ENCODE data around the gene RFXANK. TPM values are rescaled to one million over a fixed set of nuclear protein-coding genes. Genes with fewer than 3 reads are reported as not detected.

Gene RFXANK
- total RNA-seq, 1 experiment from 2014 or later: 66.9 TPM

GRCh38 chr19:19227217-19227616 lies 35.2 kb downstream of the RFXANK start:
- DNase-seq (ENCODE audit: low read depth): no peak

DNA sequence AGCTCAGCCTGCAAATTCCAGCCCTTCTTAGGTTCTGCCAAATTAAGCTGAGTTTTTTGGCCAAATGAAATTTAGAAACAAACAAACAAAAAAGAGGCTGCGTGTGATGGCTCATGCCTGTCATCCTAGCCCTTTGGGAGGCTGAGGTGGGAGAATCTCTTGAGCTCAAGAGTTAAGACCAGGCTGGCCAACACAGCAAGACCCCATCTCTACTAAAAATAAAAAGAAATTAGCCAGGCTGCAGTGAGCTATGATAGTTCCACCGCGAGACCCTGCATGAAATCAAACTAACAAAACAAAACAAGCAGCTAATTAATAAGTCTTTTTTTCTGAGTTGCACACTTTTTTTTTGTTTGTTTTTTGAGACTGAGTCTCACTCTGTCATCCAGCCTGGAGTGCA lies 37.6 kb downstream of the RFXANK start:
- no peak for DNase-seq (ENCODE audit: low read depth)

DNA sequence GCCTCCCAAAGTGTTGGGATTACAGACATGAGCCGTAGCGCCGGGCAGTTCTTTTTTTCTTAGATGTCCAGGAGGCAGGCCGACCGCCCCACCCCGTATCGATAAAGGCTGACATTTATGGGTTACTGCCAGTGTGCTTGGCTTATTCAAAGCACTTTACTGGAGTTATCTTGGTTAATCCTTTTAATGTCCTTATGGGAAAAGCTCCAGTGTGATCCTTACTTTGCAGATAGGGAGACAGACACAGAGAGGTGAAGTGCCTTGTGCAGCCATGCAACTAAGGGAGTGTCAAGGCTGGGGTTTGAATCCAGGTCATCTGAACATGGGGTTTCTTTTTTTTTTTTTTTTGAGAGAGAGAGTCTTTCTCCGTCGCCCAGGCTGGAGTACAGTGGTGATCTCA lies 38.9 kb downstream of the RFXANK start:
- DNase-seq (ENCODE audit: low read depth): no peak

GRCh38 chr19:19232261-19232721 lies 40.2 kb downstream of the RFXANK start:
- DNase-seq (ENCODE audit: low read depth): peak; percentile 32

DNA sequence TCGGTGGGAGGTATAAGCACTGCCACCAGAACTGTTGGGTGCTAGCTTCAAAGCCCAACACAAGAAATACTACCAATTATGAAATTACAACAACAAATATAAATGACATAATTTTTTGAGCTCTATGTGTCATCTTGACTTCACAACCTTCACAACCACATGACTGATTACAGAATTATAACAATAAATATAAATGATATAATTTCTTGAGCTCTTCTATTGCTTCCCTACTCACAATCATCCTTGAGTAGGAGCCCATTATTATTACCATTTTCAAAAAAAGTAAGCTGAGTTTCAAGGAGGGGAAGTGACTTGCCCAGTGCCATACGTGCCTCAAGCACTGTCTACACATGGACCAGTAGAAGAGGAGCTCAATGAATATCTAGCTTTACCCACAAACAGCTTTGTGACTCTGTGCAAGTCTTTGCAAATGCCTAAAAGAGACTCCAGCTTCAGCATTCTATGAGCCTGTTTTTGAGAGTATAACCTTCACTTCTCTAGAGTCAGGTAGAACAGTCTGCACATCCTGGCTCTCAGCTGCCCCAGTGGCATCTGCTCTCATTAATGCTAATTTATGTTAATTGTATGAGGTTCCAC lies 42.3 kb downstream of the RFXANK start:
- DNase-seq (ENCODE audit: low read depth): no peak

GRCh38 chr19:19236173-19236572 lies 44.1 kb downstream of the RFXANK start:
- DNase-seq (ENCODE audit: low read depth): no peak

- no peak for DNase-seq (ENCODE audit: low read depth)
Observed at GRCh38 chr19:19238126-19238894, 46.3 kb downstream of the RFXANK start.

DNA sequence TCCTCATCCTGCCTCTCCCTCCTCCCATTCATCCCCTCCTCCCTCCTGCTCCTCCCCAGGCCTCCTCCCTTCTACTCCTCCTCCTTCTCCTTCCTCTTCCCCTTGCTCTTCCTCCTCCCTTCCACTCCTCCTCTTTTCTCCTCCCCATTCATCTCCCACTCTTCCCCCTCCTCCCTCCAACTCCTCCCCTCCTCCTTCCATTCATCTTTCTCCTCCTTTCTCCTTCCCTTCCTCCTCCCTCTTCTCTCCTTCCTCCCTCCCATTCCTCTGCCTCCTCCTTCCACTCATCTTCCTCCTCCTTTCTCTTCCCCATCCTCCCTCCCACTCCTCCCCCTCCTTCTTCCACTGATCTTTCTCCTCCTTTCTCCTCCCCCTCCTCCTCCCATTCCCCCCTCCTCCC lies 47.6 kb downstream of the RFXANK start:
- DNase-seq (ENCODE audit: low read depth): no peak

DNA sequence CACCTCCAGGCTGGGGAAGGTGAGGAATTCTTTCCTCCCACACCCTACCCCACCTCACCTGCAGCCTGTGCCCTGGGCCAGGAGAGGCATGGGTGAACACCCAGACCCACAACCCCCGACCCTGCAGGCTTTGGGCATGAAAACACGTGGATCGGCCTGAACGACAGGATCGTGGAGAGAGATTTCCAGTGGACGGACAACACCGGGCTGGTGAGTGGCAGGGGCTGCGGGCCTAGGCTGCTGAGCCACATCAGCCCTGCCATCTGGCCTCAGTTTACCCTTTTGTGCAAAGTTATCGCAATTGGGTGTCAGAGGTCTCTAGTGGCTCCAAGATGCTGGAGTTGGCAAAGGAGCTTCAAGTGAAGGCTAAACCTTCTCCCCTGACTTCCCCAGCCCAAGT lies 48.4 kb downstream of the RFXANK start:
- DNase-seq (ENCODE audit: low read depth): no peak

- no peak for DNase-seq (ENCODE audit: low read depth)
Observed at GRCh38 chr19:19250196-19250801, 58.2 kb downstream of the RFXANK start.

Other genes with a start within 250 kb of the RFXANK start
- 54.2 and 63.9 TPM in 2 replicates for gene SUGP2, start 158.7 kb upstream of the RFXANK start, total RNA-seq (2014; rRNA removed)
- gene ARMC6, start 158.7 kb upstream of the RFXANK start, total RNA-seq (2014; rRNA removed): 61.1 and 68.3 TPM in 2 replicates
- 2.8 and 4.4 TPM in 2 replicates for gene SLC25A42, start 128.3 kb upstream of the RFXANK start, total RNA-seq (2014; rRNA removed)
- 26.1 and 26.7 TPM in 2 replicates for gene TMEM161A, start 53.8 kb upstream of the RFXANK start, total RNA-seq (2014; rRNA removed)
- gene MEF2B, start 22.0 kb upstream of the RFXANK start, total RNA-seq (2014; rRNA removed): 0.17 and 0.32 TPM in 2 replicates
- gene BORCS8, start 106 bp upstream of the RFXANK start, total RNA-seq (2014; rRNA removed): 19.6 and 27.0 TPM in 2 replicates
- 16.0 and 19.7 TPM in 2 replicates for gene NR2C2AP, start 11.2 kb downstream of the RFXANK start, total RNA-seq (2014; rRNA removed)
- gene NCAN, start 19.7 kb downstream of the RFXANK start, total RNA-seq (2014; rRNA removed): under 0.01 TPM in 1 of 2 replicates, not detected in the other
- 1.2 and 1.3 TPM in 2 replicates for gene TM6SF2, start 81.0 kb downstream of the RFXANK start, total RNA-seq (2014; rRNA removed)
- 38.7 and 45.8 TPM in 2 replicates for gene SUGP1, start 128.3 kb downstream of the RFXANK start, total RNA-seq (2014; rRNA removed)
- gene MAU2, start 128.6 kb downstream of the RFXANK start, total RNA-seq (2014; rRNA removed): 23.1 and 26.4 TPM in 2 replicates
- 60.7 and 64.1 TPM in 2 replicates for gene GATAD2A, start 213.4 kb downstream of the RFXANK start, total RNA-seq (2014; rRNA removed)